Measurements from ENCODE around the gene SORCS1. TPM values are rescaled to one million over a fixed set of nuclear protein-coding genes. Genes with fewer than 3 reads are reported as not detected.

SORCS1 gene
- total RNA-seq, 6 experiments from 2014 or later, result 0.04 to 0.16 (median 0.09) TPM; not detected in 2

- Histone ChIP-seq H3K9me3 (no peaks in the 10 kb centered on the region), H3K4me3 (no peak overlapping the region), H3K27ac (no peak overlapping the region), H3K4me1 (no peaks in the 10 kb centered on the region), H3K36me3 (no peaks in the 10 kb centered on the region), H3K27me3 (no peaks in the 10 kb centered on the region)
- TF ChIP-seq POLR2A (IDR thresholded peaks at IDR 0.05) (no peak), CTCF (IDR thresholded peaks at IDR 0.05) (no peak)
- intact Hi-C loops (cut with DNase I), result no loop called here
- no peak for DNase-seq
- WGBS (ENCODE audit: insufficient coverage, low coverage, low lambda C conversion rate, missing lambda C conversion rate), result 66% methylated on average over 3 of the region's 3 CpGs
- peak in 1 of 4 donors; percentile 46 for ATAC-seq
These were observed 205.0 kb downstream of the SORCS1 start for GRCh38 chr10:106959521-106959920.

GRCh38 chr10:106958589-106959361 lies 205.7 kb downstream of the SORCS1 start:
- H3K9me3 ChIP-seq, result no peaks in the 10 kb centered on the region
- 51% methylated on average over 6 of the region's 11 CpGs for WGBS (ENCODE audit: insufficient coverage, low coverage, low lambda C conversion rate, missing lambda C conversion rate)
- no peaks in the 10 kb centered on the region for H3K27me3 ChIP-seq
- TF ChIP-seq POLR2A (IDR thresholded peaks at IDR 0.05), result no peak
- no peak for TF ChIP-seq CTCF (IDR thresholded peaks at IDR 0.05)
- H3K36me3 ChIP-seq, result no peaks in the 10 kb centered on the region
- no peak for DNase-seq
- H3K27ac ChIP-seq, result no peak overlapping the region
- ATAC-seq, result peak; percentile 35 to 55 (median 47)
- intact Hi-C loops (cut with DNase I), result no loop called here
- H3K4me1 ChIP-seq, result no peaks in the 10 kb centered on the region
- no peak overlapping the region for H3K4me3 ChIP-seq

GRCh38 chr10:106957823-106958588 lies 206.5 kb downstream of the SORCS1 start:
- Histone ChIP-seq H3K4me3 (no peak overlapping the region), H3K27ac (no peak overlapping the region), H3K4me1 (no peaks in the 10 kb centered on the region), H3K9me3 (no peaks in the 10 kb centered on the region), H3K27me3 (no peaks in the 10 kb centered on the region), H3K36me3 (no peaks in the 10 kb centered on the region)
- 63% methylated on average over 12 of the region's 12 CpGs for WGBS (ENCODE audit: insufficient coverage, low coverage, low lambda C conversion rate, missing lambda C conversion rate)
- intact Hi-C loops (cut with DNase I), result no loop called here
- no peak for TF ChIP-seq POLR2A (IDR thresholded peaks at IDR 0.05)
- TF ChIP-seq CTCF (IDR thresholded peaks at IDR 0.05), result no peak
- DNase-seq (no peak), ATAC-seq (peak; percentile 26 to 72 (median 46))

- WGBS (ENCODE audit: insufficient coverage, low coverage, low lambda C conversion rate, missing lambda C conversion rate), result 86% methylated on average over 4 of the region's 4 CpGs
- no peak overlapping the region for H3K27ac ChIP-seq
- intact Hi-C loops (cut with DNase I), result no loop called here
- H3K9me3 ChIP-seq, result no peaks in the 10 kb centered on the region
- no peak for TF ChIP-seq CTCF (IDR thresholded peaks at IDR 0.05)
- no peak for TF ChIP-seq POLR2A (IDR thresholded peaks at IDR 0.05)
- no peaks in the 10 kb centered on the region for H3K4me1 ChIP-seq
- H3K27me3 ChIP-seq, result no peaks in the 10 kb centered on the region
- DNase-seq (no peak), ATAC-seq (no peak)
- H3K4me3 ChIP-seq, result no peak overlapping the region
- H3K36me3 ChIP-seq, result no peaks in the 10 kb centered on the region
These were observed 208.1 kb downstream of the SORCS1 start for GRCh38 chr10:106956216-106956915.

Measured in right lobe of liver (tissue), 6 donors.